Transverse colon (tissue), 4 donors: ENCODE data around the gene CARD6. TPM values are rescaled to one million over a fixed set of nuclear protein-coding genes. Genes with fewer than 3 reads are reported as not detected.
A peak's percentile ranks its signal among the peaks of the same experiment; 100 is the strongest.

Experiments
- DNase-seq: peaks from one replicate; pipeline ENCODE4 v3.0.0-alpha.2; 2019
- H3K27ac ChIP-seq, 4 donors: fragments of 200-600 bp; sonication (generic); 2 replicates each; pipeline ENCODE4 v1.5.1; 2016 to 2018; ENCODE audit warnings: inconsistent platforms in 4 of 4
- H3K27me3 ChIP-seq: fragments of 200-600 bp; sonication (generic); 2 replicates; pipeline ENCODE4 v1.5.1; 2017; ENCODE audit warnings: inconsistent platforms
- H3K36me3 ChIP-seq, 4 donors: fragments of 200-600 bp; sonication (generic); 2 replicates each; pipeline ENCODE4 v1.5.1; 2017 to 2019; ENCODE audit warnings: inconsistent platforms in 4 of 4
- H3K4me1 ChIP-seq, 4 donors: fragments of 200-600 bp; sonication (generic); 2 replicates each; pipeline ENCODE4 v1.5.1; 2017 to 2020; ENCODE audit warnings: inconsistent platforms in 4 of 4
- H3K4me3 ChIP-seq, 4 donors: fragments of 200-600 bp; sonication (generic); 1 replicate in 1 of 4; 2 replicates in 3 of 4; pipeline versions ENCODE4 v1.5.1 to v1.6.1; 2017 to 2019; ENCODE audit warnings: inconsistent platforms in 4 of 4
- H3K9me3 ChIP-seq, 2 donors: fragments of 200-600 bp; sonication (generic); 2 replicates each; pipeline ENCODE4 v1.5.1; 2017 to 2019; ENCODE audit warnings: inconsistent platforms in 2 of 2
- EP300 ChIP-seq: sonication (generic); formaldehyde crosslinking; IDR thresholded peaks from one replicate; pipeline ENCODE4 v1.6.1; 2017; ENCODE audit warnings: antibody characterized with exemption, low read depth
- POLR2A ChIP-seq: fragments of 450-650 bp; IDR thresholded peaks from one replicate; pipeline ENCODE4 v1.6.1; 2016; ENCODE audit warnings: antibody characterized with exemption, mild to moderate bottlenecking, moderate library complexity
- POLR2AphosphoS5 ChIP-seq, 3 donors: sonication (generic); formaldehyde crosslinking; IDR thresholded peaks; one replicate each; pipeline ENCODE4 v1.6.1; 2016; ENCODE audit warnings: antibody characterized with exemption in 3 of 3
- WGBS, 2 donors: methylation state at CpG; one replicate each; pipeline ENCODE4 v1.1.5; 2018; ENCODE audit warnings: low coverage in 1 of 2; 5-methylcytosine and 5-hydroxymethylcytosine counted together
- in situ Hi-C, 4 donors: fragments of 200-750 bp; cut with MboI; loops; one replicate each; pipeline versions ENCODE4 v1.15.0 to v1.15.1; 2017; ENCODE audit warnings: low sequenced_read_pairs in 3 of 4, low pct_ligation_motif_present in 1 of 4, low pct_unique_long_range_greater_than_20kb in 1 of 4
- intact Hi-C: fragments of 100-400 bp; cut with DNase I; formaldehyde crosslinking; loops from one replicate; pipeline ENCODE4 v1.15.1; 2023; ENCODE audit warnings: low total_unique reads
- total RNA-seq, 4 donors: library from RNA; depleted of rRNA; stranded (reverse); fragments of >200 nt; gene quantifications; one replicate each; pipeline ENCODE4 v1.1.0, GENCODE V29; 2016
- TF ChIP-seq, protein P1 (sequence below), 5 experiments: fragments of 200-600 bp in 3 of 5; fragments of 450-650 bp in 2 of 5; sonication (generic) in 3 of 5; IDR thresholded peaks; 1 replicate in 2 of 5; 2 replicates in 3 of 5; pipeline ENCODE4 v1.5.1; 2016 to 2017; ENCODE audit warnings: antibody characterized with exemption in 5 of 5, inconsistent platforms in 3 of 5, mild to moderate bottlenecking in 2 of 5, moderate library complexity in 1 of 5

CARD6 gene
- total RNA-seq, 4 donors from 2014 or later: 0.60 to 4.4 (median 3.0) TPM

- in situ Hi-C loops: no loop called here
These were observed 6.0 kb upstream of the CARD6 start, which contains the start of gene RPL37 for GRCh38 chr5:40834849-40835787. RPL37 (minus strand) TSS chr5:40835222; CDS start chr5:40835185, 37 bp downstream.

DNA sequence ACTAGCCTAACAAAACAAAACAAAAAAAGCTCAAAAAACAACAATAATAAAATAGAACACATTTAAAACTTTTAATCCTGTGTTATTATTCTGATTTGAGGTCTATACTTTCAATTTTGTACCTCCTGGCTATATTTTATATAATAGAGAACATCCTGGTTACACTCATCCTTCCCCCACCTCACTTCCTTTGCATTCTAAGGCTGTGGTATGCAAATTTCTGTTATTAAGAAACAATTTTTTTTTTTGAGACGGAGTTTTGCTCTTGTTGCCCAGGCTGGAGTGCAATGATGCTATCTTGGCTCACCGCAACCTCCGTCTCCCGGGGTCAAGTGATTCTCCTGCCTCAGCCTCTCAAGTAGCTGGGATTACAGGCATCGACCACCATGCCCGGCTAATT, 3.1 kb upstream of the CARD6 start:
- intact Hi-C loops: no loop called here
- Histone ChIP-seq H3K4me3 (no peak overlapping the region), H3K4me1 (peaks cover 10 to 18% (median 11%) of the 10 kb centered on the region in 4 donors), H3K9me3 (no peaks in the 10 kb centered on the region), H3K27me3 (peaks cover 8% of the 10 kb centered on the region), H3K27ac (no peak overlapping the region), H3K36me3 (peaks cover 0 to 2% (median 0%) of the 10 kb centered on the region in 4 donors)
- no peak for DNase-seq
- 89 to 90% methylated on average over 2 to 6 of the region's 6 CpGs for WGBS, 2 donors
- TF ChIP-seq EP300 (no peak), POLR2AphosphoS5 (IDR thresholded peaks at IDR 0.05) (no peak), POLR2A (no peak)
- TF ChIP-seq, protein P1, sequence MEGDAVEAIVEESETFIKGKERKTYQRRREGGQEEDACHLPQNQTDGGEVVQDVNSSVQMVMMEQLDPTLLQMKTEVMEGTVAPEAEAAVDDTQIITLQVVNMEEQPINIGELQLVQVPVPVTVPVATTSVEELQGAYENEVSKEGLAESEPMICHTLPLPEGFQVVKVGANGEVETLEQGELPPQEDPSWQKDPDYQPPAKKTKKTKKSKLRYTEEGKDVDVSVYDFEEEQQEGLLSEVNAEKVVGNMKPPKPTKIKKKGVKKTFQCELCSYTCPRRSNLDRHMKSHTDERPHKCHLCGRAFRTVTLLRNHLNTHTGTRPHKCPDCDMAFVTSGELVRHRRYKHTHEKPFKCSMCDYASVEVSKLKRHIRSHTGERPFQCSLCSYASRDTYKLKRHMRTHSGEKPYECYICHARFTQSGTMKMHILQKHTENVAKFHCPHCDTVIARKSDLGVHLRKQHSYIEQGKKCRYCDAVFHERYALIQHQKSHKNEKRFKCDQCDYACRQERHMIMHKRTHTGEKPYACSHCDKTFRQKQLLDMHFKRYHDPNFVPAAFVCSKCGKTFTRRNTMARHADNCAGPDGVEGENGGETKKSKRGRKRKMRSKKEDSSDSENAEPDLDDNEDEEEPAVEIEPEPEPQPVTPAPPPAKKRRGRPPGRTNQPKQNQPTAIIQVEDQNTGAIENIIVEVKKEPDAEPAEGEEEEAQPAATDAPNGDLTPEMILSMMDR (IDR thresholded peaks at IDR 0.05): no peak
- in situ Hi-C loops: no loop called here

More at GRCh38 chr5:40834849-40835787, 6.0 kb upstream of the CARD6 start, which contains the start of gene RPL37:
- peak within 1 kb of the TSS; percentile 50 to 61 (median 55) for H3K4me3 ChIP-seq
- DNase-seq: peak; percentile 96
- WGBS, 2 donors: 13% methylated on average over 59 of the region's 61 CpGs; no CpG with 5 or more reads in 1 of the 2 donors
- H3K27ac ChIP-seq: peak within 1 kb of the TSS; percentile 88 to 94 (median 92)
- intact Hi-C loops: no loop called here
- TF ChIP-seq POLR2AphosphoS5 (IDR thresholded peaks at IDR 0.05): peak; percentile 90 to 97 (median 95)
- TF ChIP-seq, protein P1 (IDR thresholded peaks at IDR 0.05): no peak
- TF ChIP-seq EP300: no peak
- TF ChIP-seq POLR2A: peak; percentile 89
- peaks cover 11 to 23% (median 13%) of the 10 kb centered on the region in 4 donors for H3K4me1 ChIP-seq
- peaks cover 0 to 28% (median 13%) of the 10 kb centered on the region in 4 donors for H3K36me3 ChIP-seq
- H3K27me3 ChIP-seq: no peaks in the 10 kb centered on the region
- no peaks in the 10 kb centered on the region for H3K9me3 ChIP-seq

DNA sequence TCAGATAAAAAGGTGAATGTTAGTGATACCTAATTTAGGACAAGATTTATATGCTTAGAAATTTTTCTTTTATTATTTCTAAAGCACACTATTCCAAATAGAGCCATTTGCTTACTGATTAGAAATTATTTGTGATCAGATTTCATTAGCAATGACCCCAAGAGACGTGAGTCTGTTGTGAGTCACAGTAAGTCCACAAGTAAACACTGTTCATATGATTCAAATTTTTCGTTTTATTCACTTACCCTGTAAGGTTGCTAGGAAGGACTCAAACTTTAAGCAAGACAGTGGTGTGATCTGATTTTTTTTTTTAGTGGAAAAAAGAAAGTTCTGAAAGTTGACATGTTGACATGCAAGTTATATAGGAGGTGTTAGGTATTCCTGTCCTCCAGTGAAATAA, 1.2 kb downstream of the CARD6 start:
- WGBS, 2 donors: 66 to 71% methylated on average over 2 of the region's 2 CpGs
- Histone ChIP-seq H3K4me3 (peak overlapping the region in 3 of 4 donors; percentile 7 to 36 (median 16)), H3K4me1 (no peaks in the 10 kb centered on the region), H3K9me3 (no peaks in the 10 kb centered on the region), H3K27me3 (peaks cover 8% of the 10 kb centered on the region), H3K36me3 (no peaks in the 10 kb centered on the region), H3K27ac (peak overlapping the region in 1 of 4 donors; percentile 74)
- DNase-seq: no peak
- intact Hi-C loops (no loop called here), in situ Hi-C loops (no loop called here)
- TF ChIP-seq EP300 (no peak), POLR2AphosphoS5 (IDR thresholded peaks at IDR 0.05) (no peak), POLR2A (no peak)
- TF ChIP-seq, protein P1 (IDR thresholded peaks at IDR 0.05): no peak

- TF ChIP-seq POLR2AphosphoS5 (IDR thresholded peaks at IDR 0.05) (no peak), EP300 (no peak), POLR2A (no peak)
- TF ChIP-seq, protein P1 (IDR thresholded peaks at IDR 0.05): no peak
- Histone ChIP-seq H3K4me3 (no peak overlapping the region), H3K27ac (no peak overlapping the region), H3K9me3 (no peaks in the 10 kb centered on the region), H3K4me1 (no peaks in the 10 kb centered on the region), H3K27me3 (peaks cover 8% of the 10 kb centered on the region), H3K36me3 (no peaks in the 10 kb centered on the region)
- intact Hi-C loops: no loop called here
- DNase-seq: no peak
- in situ Hi-C loops: no loop called here
- WGBS, 2 donors: 89% methylated on average over 4 of the region's 4 CpGs; no CpG with 5 or more reads in 1 of the 2 donors
These were observed 3.4 kb downstream of the CARD6 start for GRCh38 chr5:40844565-40844964.
